HepG2 (cell line): ENCODE data around the gene RASIP1. TPM values are rescaled to one million over a fixed set of nuclear protein-coding genes. Genes with fewer than 3 reads are reported as not detected.

Source experiments
- CREB1 ChIP-seq, 2 experiments: fragments of 450-650 bp in 1 of 2; IDR thresholded peaks; 2 replicates each; pipeline ENCODE4 v1.6.1; 2016 to 2017; ENCODE audit warnings: control low read depth in 1 of 2, mild to moderate bottlenecking in 1 of 2, missing compliant biosample characterization in 1 of 2, missing genetic modification characterization in 1 of 2
- DNMT1 ChIP-seq: sonication (generic); formaldehyde crosslinking; IDR thresholded peaks from 2 replicates; pipeline ENCODE4 v1.5.1; 2020; ENCODE audit warnings: mild to moderate bottlenecking, missing genetic modification reagents
- EZH2 ChIP-seq: conservative IDR thresholded peaks from 2 replicates; pipeline ENCODE4 v1.6.1; 2012; ENCODE audit warnings: mild to moderate bottlenecking, low read depth, low read length, moderate library complexity
- FIP1L1 ChIP-seq: fragments of 200-400 bp; formaldehyde crosslinking; IDR thresholded peaks from 2 replicates; pipeline ENCODE4 v1.6.1; 2018; ENCODE audit warnings: low read depth, mild to moderate bottlenecking, low read length, moderate library complexity, borderline replicate concordance; ENCODE audit not compliant: insufficient read depth
- GATAD2A ChIP-seq: IDR thresholded peaks from 2 replicates; pipeline ENCODE4 v1.6.1; 2016
- HOXA9 ChIP-seq: sonication (generic); formaldehyde crosslinking; IDR thresholded peaks from 2 replicates; pipeline ENCODE4 v1.8.1; 2022; ENCODE audit warnings: missing genetic modification reagents, mild to moderate bottlenecking, moderate library complexity, borderline replicate concordance
- KAT2B ChIP-seq: fragments of 150-350 bp; IDR thresholded peaks from 2 replicates; pipeline ENCODE4 v1.6.1; 2014; ENCODE audit warnings: low read depth, low read length, borderline replicate concordance
- KLF15 ChIP-seq: sonication (generic); formaldehyde crosslinking; IDR thresholded peaks from 2 replicates; pipeline ENCODE4 v1.8.1; 2023; ENCODE audit warnings: borderline replicate concordance, mild to moderate bottlenecking, inconsistent platforms, missing genetic modification reagents, mixed read lengths
- MAFF ChIP-seq: IDR thresholded peaks from 2 replicates; pipeline ENCODE4 v1.6.1; 2011; ENCODE audit warnings: low read depth, low read length, improper control_type of control experiment
- MATR3 ChIP-seq: sonication (generic); formaldehyde crosslinking; IDR thresholded peaks from 2 replicates; pipeline ENCODE4 v1.4.0; 2020; ENCODE audit warnings: missing genetic modification reagents
- NR1H2 ChIP-seq: sonication (generic); formaldehyde crosslinking; IDR thresholded peaks from 2 replicates; pipeline ENCODE4 v1.8.1; 2022; ENCODE audit warnings: low read depth, missing genetic modification reagents, borderline replicate concordance
- RFX1 ChIP-seq: fragments of 450-650 bp; IDR thresholded peaks from 2 replicates; pipeline ENCODE4 v1.6.1; 2017
- RFXANK ChIP-seq: IDR thresholded peaks from 2 replicates; pipeline ENCODE4 v1.6.1; 2016
- SALL1 ChIP-seq: sonication (generic); formaldehyde crosslinking; IDR thresholded peaks from 2 replicates; pipeline ENCODE4 v1.8.0; 2022; ENCODE audit warnings: mild to moderate bottlenecking, missing genetic modification reagents
- SP1 ChIP-seq, 2 experiments: fragments of 450-650 bp in 1 of 2; sonication (generic) in 1 of 2; formaldehyde crosslinking in 1 of 2; IDR thresholded peaks; 2 replicates each; pipeline versions ENCODE4 v1.4.0 to v1.6.1; 2016 to 2020; ENCODE audit warnings: missing genetic modification reagents in 1 of 2
- SRF ChIP-seq: IDR thresholded peaks from 2 replicates; pipeline ENCODE4 v1.6.1; 2011; ENCODE audit warnings: mild to moderate bottlenecking, low read depth, low read length, moderate library complexity
- TIGD3 ChIP-seq: sonication (generic); formaldehyde crosslinking; IDR thresholded peaks from 2 replicates; pipeline ENCODE4 v1.5.1; 2020; ENCODE audit warnings: mild to moderate bottlenecking, missing genetic modification reagents, borderline replicate concordance
- TP53 ChIP-seq: sonication (generic); formaldehyde crosslinking; conservative IDR thresholded peaks from 2 replicates; pipeline ENCODE4 v1.4.0; 2020; ENCODE audit warnings: missing genetic modification reagents
- ZFP1 ChIP-seq: IDR thresholded peaks from 2 replicates; pipeline ENCODE4 v1.6.1; 2016
- ZNF121 ChIP-seq: sonication (generic); formaldehyde crosslinking; IDR thresholded peaks from 2 replicates; pipeline ENCODE4 v1.5.0; 2020; ENCODE audit warnings: mild to moderate bottlenecking, missing genetic modification reagents
- ZNF274 ChIP-seq: sonication (generic); formaldehyde crosslinking; IDR thresholded peaks from 2 replicates; pipeline ENCODE4 v1.5.1; 2020; ENCODE audit warnings: mild to moderate bottlenecking, missing genetic modification reagents
- ZNF496 ChIP-seq: sonication (generic); formaldehyde crosslinking; IDR thresholded peaks from 2 replicates; pipeline ENCODE4 v1.8.1; 2023; ENCODE audit warnings: mild to moderate bottlenecking, moderate library complexity, missing genetic modification reagents; ENCODE audit not compliant: insufficient replicate concordance
- ZNF567 ChIP-seq: sonication (generic); formaldehyde crosslinking; IDR thresholded peaks from 2 replicates; pipeline ENCODE4 v1.8.1; 2023; ENCODE audit warnings: mild to moderate bottlenecking, missing genetic modification reagents, borderline replicate concordance
- ZNF720 ChIP-seq: sonication (generic); formaldehyde crosslinking; IDR thresholded peaks from 2 replicates; pipeline ENCODE4 v1.4.0; 2020; ENCODE audit warnings: missing genetic modification reagents
- ZNF788 ChIP-seq: sonication (generic); formaldehyde crosslinking; IDR thresholded peaks from 2 replicates; pipeline ENCODE4 v1.5.0; 2020; ENCODE audit warnings: mild to moderate bottlenecking, missing genetic modification reagents, borderline replicate concordance
- ZNF839 ChIP-seq: sonication (generic); formaldehyde crosslinking; IDR thresholded peaks from 2 replicates; pipeline ENCODE4 v1.4.0; 2020; ENCODE audit warnings: missing genetic modification reagents, mild to moderate bottlenecking, borderline replicate concordance
- polyA plus RNA-seq, 8 experiments: library from polyadenylated mRNA; depleted of rRNA in 3 of 8; stranded (reverse) in 7 of 8; unstranded in 1 of 8; fragments of >200 nt; fragmentation: Illumina TruSeq in 4 of 8; extraction: Trizol in 4 of 8; gene quantifications; 2 replicates each; pipeline versions ENCODE4 v1.2.1 to v1.2.3, GENCODE V29; 2011 to 2016; ENCODE audit warnings: low read depth in 4 of 8, missing spikeins in 1 of 8, mixed read lengths in 1 of 8; ENCODE audit not compliant: insufficient read depth in 1 of 8
- total RNA-seq, 5 experiments: library from RNA; depleted of rRNA; stranded (reverse); fragments of >200 nt; fragmentation: Illumina TruSeq; extraction: Trizol; gene quantifications; 2 replicates each; pipeline ENCODE4 v1.2.3, GENCODE V29; 2016; ENCODE audit warnings: low read depth in 1 of 5
- TF ChIP-seq, protein P1 (sequence below): sonication (generic); formaldehyde crosslinking; IDR thresholded peaks from 2 replicates; pipeline ENCODE4 v1.5.1; 2020; ENCODE audit warnings: mild to moderate bottlenecking, missing genetic modification reagents, moderate library complexity

The RASIP1 gene
- total and polyA plus RNA-seq, 2 of the 13 experiments (the other 11 are each of a cell fraction or from before 2014, with no cell fraction given) = 0.44 to 0.58 TPM

DNA sequence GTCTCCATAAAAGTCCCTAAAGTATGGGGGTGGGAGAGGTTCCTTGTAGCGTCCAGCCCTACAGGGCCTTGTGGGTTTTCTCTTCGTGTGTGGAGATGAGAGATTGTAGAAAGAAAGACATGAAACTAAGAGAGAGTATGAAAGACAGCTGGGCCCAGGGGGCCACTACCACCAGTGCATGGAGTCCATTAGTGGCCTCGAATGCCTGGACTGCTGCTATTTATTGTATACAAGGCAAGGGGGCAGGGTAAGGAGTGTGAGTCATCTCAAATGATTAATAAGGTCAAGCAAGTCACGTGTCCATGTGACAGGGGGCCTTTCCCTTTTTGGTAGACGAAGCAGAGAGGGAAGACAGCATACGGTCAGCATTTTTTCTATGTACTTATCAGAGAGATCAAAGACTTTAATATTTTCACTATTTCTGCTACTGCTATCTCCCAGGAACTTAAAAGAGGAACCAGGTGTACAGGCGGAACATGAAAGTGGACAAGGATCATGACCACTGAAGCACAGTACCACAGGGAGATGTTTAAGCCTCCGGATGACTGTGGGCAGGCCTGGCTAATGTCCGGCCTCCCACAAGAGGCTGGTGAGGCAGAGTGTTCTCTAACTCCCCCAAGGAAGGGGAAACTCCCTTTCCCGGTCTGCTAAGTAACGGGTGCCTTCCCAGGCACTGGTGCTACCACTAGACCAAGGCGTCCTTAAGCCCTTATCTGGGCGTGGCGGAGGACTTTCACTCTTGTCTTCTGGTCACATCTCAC, 40.4 kb upstream of the RASIP1 start (continued):
- no peak for TF ChIP-seq KAT2B
- TF ChIP-seq ZNF567 (CRISPR knock-in tag) = no peak
- no peak for TF ChIP-seq MATR3
- TF ChIP-seq EZH2 = no peak
- no peak for TF ChIP-seq TIGD3 (CRISPR knock-in tag)
- no peak for TF ChIP-seq KLF15 (CRISPR knock-in tag)
- no peak for TF ChIP-seq ZNF121
- TF ChIP-seq SRF = no peak
- TF ChIP-seq GATAD2A (CRISPR knock-in tag) = peak; percentile 69
- TF ChIP-seq, protein P1, sequence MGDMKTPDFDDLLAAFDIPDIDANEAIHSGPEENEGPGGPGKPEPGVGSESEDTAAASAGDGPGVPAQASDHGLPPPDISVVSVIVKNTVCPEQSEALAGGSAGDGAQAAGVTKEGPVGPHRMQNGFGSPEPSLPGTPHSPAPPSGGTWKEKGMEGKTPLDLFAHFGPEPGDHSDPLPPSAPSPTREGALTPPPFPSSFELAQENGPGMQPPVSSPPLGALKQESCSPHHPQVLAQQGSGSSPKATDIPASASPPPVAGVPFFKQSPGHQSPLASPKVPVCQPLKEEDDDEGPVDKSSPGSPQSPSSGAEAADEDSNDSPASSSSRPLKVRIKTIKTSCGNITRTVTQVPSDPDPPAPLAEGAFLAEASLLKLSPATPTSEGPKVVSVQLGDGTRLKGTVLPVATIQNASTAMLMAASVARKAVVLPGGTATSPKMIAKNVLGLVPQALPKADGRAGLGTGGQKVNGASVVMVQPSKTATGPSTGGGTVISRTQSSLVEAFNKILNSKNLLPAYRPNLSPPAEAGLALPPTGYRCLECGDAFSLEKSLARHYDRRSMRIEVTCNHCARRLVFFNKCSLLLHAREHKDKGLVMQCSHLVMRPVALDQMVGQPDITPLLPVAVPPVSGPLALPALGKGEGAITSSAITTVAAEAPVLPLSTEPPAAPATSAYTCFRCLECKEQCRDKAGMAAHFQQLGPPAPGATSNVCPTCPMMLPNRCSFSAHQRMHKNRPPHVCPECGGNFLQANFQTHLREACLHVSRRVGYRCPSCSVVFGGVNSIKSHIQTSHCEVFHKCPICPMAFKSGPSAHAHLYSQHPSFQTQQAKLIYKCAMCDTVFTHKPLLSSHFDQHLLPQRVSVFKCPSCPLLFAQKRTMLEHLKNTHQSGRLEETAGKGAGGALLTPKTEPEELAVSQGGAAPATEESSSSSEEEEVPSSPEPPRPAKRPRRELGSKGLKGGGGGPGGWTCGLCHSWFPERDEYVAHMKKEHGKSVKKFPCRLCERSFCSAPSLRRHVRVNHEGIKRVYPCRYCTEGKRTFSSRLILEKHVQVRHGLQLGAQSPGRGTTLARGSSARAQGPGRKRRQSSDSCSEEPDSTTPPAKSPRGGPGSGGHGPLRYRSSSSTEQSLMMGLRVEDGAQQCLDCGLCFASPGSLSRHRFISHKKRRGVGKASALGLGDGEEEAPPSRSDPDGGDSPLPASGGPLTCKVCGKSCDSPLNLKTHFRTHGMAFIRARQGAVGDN (CRISPR knock-in tag) = no peak
- TF ChIP-seq SALL1 = 0 out of 2 replicates have a peak, but pooled peaks have one; percentile 30
- no peak for TF ChIP-seq RFX1
- peak; percentile 41 for TF ChIP-seq MAFF
- no peak for TF ChIP-seq CREB1 (IDR thresholded peaks at IDR 0.05)
- no peak for TF ChIP-seq CREB1 (CRISPR knock-in tag; IDR thresholded peaks at IDR 0.05)
- no peak for TF ChIP-seq TP53 (CRISPR knock-in tag)
- TF ChIP-seq ZNF274 = no peak
- TF ChIP-seq HOXA9 (CRISPR knock-in tag) = no peak
- no peak for TF ChIP-seq RFXANK
- no peak for TF ChIP-seq ZNF839 (CRISPR knock-in tag)
- TF ChIP-seq NR1H2 (CRISPR knock-in tag) = no peak
- no peak for TF ChIP-seq DNMT1 (CRISPR knock-in tag)
- TF ChIP-seq FIP1L1 = no peak
- no peak for TF ChIP-seq SP1 (IDR thresholded peaks at IDR 0.05)
- no peak for TF ChIP-seq SP1 (CRISPR knock-in tag; IDR thresholded peaks at IDR 0.05)
- no peak for TF ChIP-seq ZNF496 (CRISPR knock-in tag)
- no peak for TF ChIP-seq ZNF788 (CRISPR knock-in tag)
- no peak for TF ChIP-seq ZFP1 (CRISPR knock-in tag)
- TF ChIP-seq ZNF720 (CRISPR knock-in tag) = no peak
